ENCODE measurements around the gene KIF11. TPM values are rescaled to one million over a fixed set of nuclear protein-coding genes. Genes with fewer than 3 reads are reported as not detected.
A peak's percentile ranks its signal among the peaks of the same experiment; 100 is the strongest.

Gene KIF11
- total and polyA plus RNA-seq, 2 of the 13 experiments (the other 11 are each of a cell fraction or from before 2014, with no cell fraction given): 8.7 to 38.4 TPM

DNA sequence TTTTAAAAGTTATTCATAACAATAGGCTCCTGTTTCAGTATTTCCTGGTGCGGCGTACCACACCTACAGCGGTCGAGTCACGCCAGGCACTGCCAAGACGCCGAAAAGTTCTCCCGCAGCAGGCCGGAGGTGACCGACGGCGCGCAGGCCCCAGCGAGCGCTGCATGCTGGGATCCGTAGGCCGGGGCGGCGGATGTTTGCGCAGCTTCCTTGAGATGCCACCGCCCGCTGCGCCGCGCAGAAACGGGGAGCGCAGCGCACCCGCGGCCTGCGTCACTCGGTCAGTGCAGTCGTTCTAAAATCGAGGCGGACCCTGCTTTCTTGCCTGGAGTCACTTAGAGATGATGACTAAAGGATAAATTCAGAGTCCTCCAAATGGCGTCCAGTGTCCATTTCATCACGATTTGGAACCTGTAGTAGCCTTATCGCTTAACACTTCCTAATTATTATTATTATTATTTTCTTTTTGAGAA is 1.3 kb upstream of the KIF11 start (continued):
- TF ChIP-seq ZNF362 (CRISPR knock-in tag; IDR thresholded peaks at IDR 0.05; ENCODE audit: borderline replicate concordance) (peak; percentile 42; the same call in 1 of the 2 replicates), TP53 (CRISPR knock-in tag; conservative IDR thresholded peaks at IDR 0.05) (0 out of 2 replicates have a peak, but pooled peaks have one; percentile 36), SNRNP70 (IDR thresholded peaks at IDR 0.05; ENCODE audit: low read depth, low read length) (no peak), MLLT10 (CRISPR knock-in tag; IDR thresholded peaks at IDR 0.05) (no peak), ATF2 (CRISPR knock-in tag; IDR thresholded peaks at IDR 0.05) (peak; percentile 79; the same call in 1 of the 2 replicates), KLF6 (CRISPR knock-in tag; IDR thresholded peaks at IDR 0.05) (peak; percentile 63; the same call in 1 of the 2 replicates), CSRNP2 (CRISPR knock-in tag; conservative IDR thresholded peaks at IDR 0.05; ENCODE audit: low read depth) (no peak), KDM6A (CRISPR knock-in tag; IDR thresholded peaks at IDR 0.05; ENCODE audit: low read depth) (no peak), SYNCRIP (IDR thresholded peaks at IDR 0.05; ENCODE audit: insufficient read depth, low read depth, low read length) (no peak), ZNF280B (CRISPR knock-in tag; IDR thresholded peaks at IDR 0.05; ENCODE audit: borderline replicate concordance) (0 out of 2 replicates have a peak, but pooled peaks have one; percentile 28), SETDB1 (CRISPR knock-in tag; IDR thresholded peaks at IDR 0.05; ENCODE audit: borderline replicate concordance) (no peak), MED13 (CRISPR knock-in tag; IDR thresholded peaks at IDR 0.05) (no peak), MAZ (IDR thresholded peaks at IDR 0.05; ENCODE audit: borderline replicate concordance, low read depth, low read length) (no peak), MAZ (CRISPR knock-in tag; IDR thresholded peaks at IDR 0.05; ENCODE audit: low read depth) (peak; percentile 52; the same call in 1 of the 2 replicates), NFE2L2 (IDR thresholded peaks at IDR 0.05; ENCODE audit: low read length) (no peak), ZSCAN29 (CRISPR knock-in tag; conservative IDR thresholded peaks at IDR 0.05) (no peak), TRIM24 (CRISPR knock-in tag; IDR thresholded peaks at IDR 0.05) (no peak)
- TF ChIP-seq, protein P1, sequence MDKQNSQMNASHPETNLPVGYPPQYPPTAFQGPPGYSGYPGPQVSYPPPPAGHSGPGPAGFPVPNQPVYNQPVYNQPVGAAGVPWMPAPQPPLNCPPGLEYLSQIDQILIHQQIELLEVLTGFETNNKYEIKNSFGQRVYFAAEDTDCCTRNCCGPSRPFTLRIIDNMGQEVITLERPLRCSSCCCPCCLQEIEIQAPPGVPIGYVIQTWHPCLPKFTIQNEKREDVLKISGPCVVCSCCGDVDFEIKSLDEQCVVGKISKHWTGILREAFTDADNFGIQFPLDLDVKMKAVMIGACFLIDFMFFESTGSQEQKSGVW (CRISPR knock-in tag; IDR thresholded peaks at IDR 0.05; ENCODE audit: borderline replicate concordance): no peak
- TF ChIP-seq, protein P2, sequence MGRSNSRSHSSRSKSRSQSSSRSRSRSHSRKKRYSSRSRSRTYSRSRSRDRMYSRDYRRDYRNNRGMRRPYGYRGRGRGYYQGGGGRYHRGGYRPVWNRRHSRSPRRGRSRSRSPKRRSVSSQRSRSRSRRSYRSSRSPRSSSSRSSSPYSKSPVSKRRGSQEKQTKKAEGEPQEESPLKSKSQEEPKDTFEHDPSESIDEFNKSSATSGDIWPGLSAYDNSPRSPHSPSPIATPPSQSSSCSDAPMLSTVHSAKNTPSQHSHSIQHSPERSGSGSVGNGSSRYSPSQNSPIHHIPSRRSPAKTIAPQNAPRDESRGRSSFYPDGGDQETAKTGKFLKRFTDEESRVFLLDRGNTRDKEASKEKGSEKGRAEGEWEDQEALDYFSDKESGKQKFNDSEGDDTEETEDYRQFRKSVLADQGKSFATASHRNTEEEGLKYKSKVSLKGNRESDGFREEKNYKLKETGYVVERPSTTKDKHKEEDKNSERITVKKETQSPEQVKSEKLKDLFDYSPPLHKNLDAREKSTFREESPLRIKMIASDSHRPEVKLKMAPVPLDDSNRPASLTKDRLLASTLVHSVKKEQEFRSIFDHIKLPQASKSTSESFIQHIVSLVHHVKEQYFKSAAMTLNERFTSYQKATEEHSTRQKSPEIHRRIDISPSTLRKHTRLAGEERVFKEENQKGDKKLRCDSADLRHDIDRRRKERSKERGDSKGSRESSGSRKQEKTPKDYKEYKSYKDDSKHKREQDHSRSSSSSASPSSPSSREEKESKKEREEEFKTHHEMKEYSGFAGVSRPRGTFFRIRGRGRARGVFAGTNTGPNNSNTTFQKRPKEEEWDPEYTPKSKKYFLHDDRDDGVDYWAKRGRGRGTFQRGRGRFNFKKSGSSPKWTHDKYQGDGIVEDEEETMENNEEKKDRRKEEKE (IDR thresholded peaks at IDR 0.05): no peak

Measured in HepG2 (cell line).